Activated T-cell treated with anti-CD3 and anti-CD28 coated beads, Interleukin-2, amount 50 U/mL, for 4 hours (primary cell): Measurements from ENCODE around the gene TLL1. TPM values are rescaled to one million over a fixed set of nuclear protein-coding genes. Genes with fewer than 3 reads are reported as not detected.

ENCODE experiments used
- ATAC-seq, 2 donors: fragments of 200-7000 bp; cut with Tn5 transposase; one replicate each; pipeline ENCODE4 v1.10.0; 2021
- DNase-seq: peaks from one replicate; pipeline ENCODE4 v3.0.0-alpha.2; 2020
- H3K27me3 Mint-ChIP-seq: one replicate; pipeline ENCODE4 v1.8.0; 2021; ENCODE audit warnings: low read depth, mixed read lengths
- H3K36me3 Mint-ChIP-seq: one replicate; pipeline ENCODE4 v1.8.0; 2022; ENCODE audit warnings: mixed read lengths; ENCODE audit not compliant: insufficient read depth
- H3K4me1 Mint-ChIP-seq: one replicate; pipeline ENCODE4 v1.8.0; 2021; ENCODE audit warnings: low read depth, mixed read lengths
- H3K4me3 Mint-ChIP-seq: one replicate; pipeline ENCODE4 v1.8.0; 2021; ENCODE audit warnings: mild to moderate bottlenecking, moderate library complexity, mixed read lengths
- H3K9me3 Mint-ChIP-seq: one replicate; pipeline ENCODE4 v1.8.0; 2021; ENCODE audit warnings: mixed read lengths
- total RNA-seq, 3 donors: library from RNA; stranded (reverse); gene quantifications; one replicate each; pipeline ENCODE4 v1.2.1, GENCODE V29; 2021

Gene TLL1
- total RNA-seq, 3 donors from 2014 or later, result not detected

GRCh38 chr4:165873298-165874071 lies 448 bp downstream of the TLL1 start:
- H3K4me1 Mint-ChIP-seq, result peaks cover 9% of the 10 kb centered on the region

DNA sequence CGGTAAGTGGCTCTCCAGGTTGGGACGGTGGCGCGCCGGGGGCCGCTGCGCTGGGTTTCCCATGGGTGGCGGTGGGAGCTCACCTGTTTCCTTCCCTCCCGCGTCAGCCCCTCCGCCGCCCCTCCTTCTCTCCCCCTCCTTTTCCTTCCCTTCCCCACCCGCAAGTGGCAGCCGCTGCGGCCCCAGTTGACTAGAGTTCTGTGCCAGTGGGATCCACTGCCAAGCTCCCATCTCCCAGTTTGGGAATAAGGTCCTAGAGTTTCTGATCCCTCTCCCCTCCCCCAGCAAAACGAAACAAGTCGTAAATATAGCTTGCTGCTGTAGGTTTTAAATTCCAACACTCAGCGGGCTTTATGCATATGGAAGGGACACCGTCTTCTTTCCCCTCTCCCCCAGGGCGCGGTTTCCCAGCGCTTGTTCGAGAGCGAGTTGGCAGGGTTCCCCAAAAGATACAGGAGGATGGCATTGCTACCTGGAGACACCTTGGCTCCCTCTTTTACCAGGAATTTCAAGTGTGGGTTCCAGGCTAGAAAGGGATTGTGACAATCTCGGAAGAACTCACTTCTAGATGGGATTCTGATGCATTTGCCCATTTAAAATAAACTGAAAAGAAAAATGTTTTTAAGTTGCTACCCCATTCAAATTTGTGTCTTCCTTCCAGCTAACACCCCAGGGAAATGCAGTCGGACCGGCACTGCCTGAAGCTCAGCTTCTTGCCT lies 1.2 kb downstream of the TLL1 start:
- Mint-ChIP-seq H3K4me3 (no peak overlapping the region), H3K36me3 (no peaks in the 10 kb centered on the region)
- ATAC-seq, result no peak

More at GRCh38 chr4:165873298-165874071, 448 bp downstream of the TLL1 start:
- DNase-seq, result no peak
- Mint-ChIP-seq H3K27me3 (peaks cover 53% of the 10 kb centered on the region), H3K36me3 (no peaks in the 10 kb centered on the region), H3K9me3 (no peaks in the 10 kb centered on the region), H3K4me3 (no peak overlapping the region)
- ATAC-seq, result no peak

DNA sequence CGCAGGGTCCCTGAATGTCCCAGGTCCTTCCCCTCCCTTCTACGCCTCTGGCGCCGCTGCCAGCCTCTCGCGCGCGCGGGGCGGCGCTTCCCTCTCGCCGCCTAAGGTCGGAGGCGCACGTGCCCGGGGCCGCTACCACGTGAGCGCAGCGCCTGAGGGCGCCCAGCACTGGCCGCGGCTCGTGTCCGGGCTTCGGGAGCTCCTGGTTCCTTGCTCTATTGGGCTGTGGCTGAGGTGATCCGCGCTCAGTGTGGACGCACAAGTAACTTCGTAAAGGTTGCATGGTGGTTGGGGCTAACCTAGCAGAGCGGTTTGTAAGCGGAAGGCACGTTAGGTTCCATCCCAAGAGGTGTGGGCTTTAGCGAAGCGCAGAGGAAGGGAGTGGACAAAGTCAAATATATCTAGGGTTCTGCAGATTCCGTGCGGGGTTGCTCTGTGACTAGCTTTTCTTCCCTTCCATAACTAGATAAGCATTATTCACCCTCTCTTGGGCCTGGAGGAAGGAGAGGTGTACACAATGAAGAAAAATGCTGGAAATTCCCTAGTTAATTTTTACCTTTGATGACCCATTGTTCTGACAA lies 1.8 kb downstream of the TLL1 start:
- H3K4me1 Mint-ChIP-seq, result peaks cover 9% of the 10 kb centered on the region
- H3K36me3 Mint-ChIP-seq, result no peaks in the 10 kb centered on the region
- DNase-seq, result no peak
- H3K9me3 Mint-ChIP-seq, result no peaks in the 10 kb centered on the region
- peak overlapping the region; percentile 17 for H3K4me3 Mint-ChIP-seq
- peaks cover 51% of the 10 kb centered on the region for H3K27me3 Mint-ChIP-seq
- ATAC-seq, result no peak

More for the DNA sequence above, 1.2 kb downstream of the TLL1 start:
- Mint-ChIP-seq H3K27me3 (peaks cover 53% of the 10 kb centered on the region), H3K9me3 (no peaks in the 10 kb centered on the region), H3K4me1 (peaks cover 9% of the 10 kb centered on the region)
- no peak for DNase-seq

DNA sequence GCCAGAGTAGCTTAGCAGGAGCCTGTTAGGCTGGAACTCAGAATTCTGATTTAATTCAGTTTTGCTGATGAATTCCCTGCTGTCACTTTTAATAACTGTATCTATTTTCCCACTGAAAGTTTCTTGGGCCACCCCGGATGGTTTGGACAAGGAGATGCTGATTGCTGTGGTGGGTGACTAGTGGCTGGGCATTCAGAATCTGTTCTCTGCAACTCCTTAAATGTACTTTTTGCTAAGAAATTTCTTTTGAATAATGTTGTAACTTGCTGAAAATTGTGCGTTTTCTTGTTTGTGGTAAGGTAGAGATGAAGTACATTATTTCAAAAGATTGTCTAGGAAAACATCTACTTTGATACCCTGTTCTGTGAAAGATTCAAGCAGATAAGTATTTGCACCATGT lies 2.4 kb downstream of the TLL1 start:
- Mint-ChIP-seq H3K4me3 (no peak overlapping the region), H3K27me3 (peaks cover 51% of the 10 kb centered on the region), H3K36me3 (no peaks in the 10 kb centered on the region), H3K9me3 (no peaks in the 10 kb centered on the region), H3K4me1 (peaks cover 9% of the 10 kb centered on the region)
- no peak for DNase-seq
- ATAC-seq, result no peak

DNA sequence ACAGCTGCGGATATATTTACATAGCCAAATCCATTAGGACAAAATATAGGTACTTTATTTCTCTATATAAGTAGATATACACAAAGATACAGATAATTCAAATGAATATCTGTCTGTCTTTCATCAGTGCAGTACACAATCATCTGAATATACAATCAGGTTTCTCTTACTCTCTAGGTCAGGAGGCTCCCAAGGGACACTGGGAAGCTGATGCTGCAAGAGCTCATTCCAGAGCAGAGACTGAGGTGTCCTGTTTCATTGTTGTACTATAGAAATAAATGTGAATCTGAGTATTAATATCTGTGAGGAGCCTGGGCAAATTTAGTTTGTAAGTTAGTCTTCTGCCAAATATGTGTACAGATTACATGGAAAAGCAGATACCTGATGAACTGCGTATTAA lies 4.2 kb downstream of the TLL1 start:
- peaks cover 9% of the 10 kb centered on the region for H3K4me1 Mint-ChIP-seq
- peaks cover 44% of the 10 kb centered on the region for H3K27me3 Mint-ChIP-seq
- DNase-seq (no peak), ATAC-seq (no peak)
- H3K9me3 Mint-ChIP-seq, result no peaks in the 10 kb centered on the region
- no peak overlapping the region for H3K4me3 Mint-ChIP-seq
- no peaks in the 10 kb centered on the region for H3K36me3 Mint-ChIP-seq

- H3K9me3 Mint-ChIP-seq, result no peaks in the 10 kb centered on the region
- no peak for ATAC-seq
- H3K36me3 Mint-ChIP-seq, result no peaks in the 10 kb centered on the region
- H3K27me3 Mint-ChIP-seq, result peaks cover 24% of the 10 kb centered on the region
- H3K4me1 Mint-ChIP-seq, result no peaks in the 10 kb centered on the region
- no peak overlapping the region for H3K4me3 Mint-ChIP-seq
- DNase-seq, result no peak
These were observed 6.6 kb downstream of the TLL1 start for GRCh38 chr4:165879641-165880040.

GRCh38 chr4:165894159-165894558 lies 21.1 kb downstream of the TLL1 start:
- Mint-ChIP-seq H3K4me1 (no peaks in the 10 kb centered on the region), H3K27me3 (no peaks in the 10 kb centered on the region), H3K4me3 (no peak overlapping the region), H3K36me3 (no peaks in the 10 kb centered on the region), H3K9me3 (peaks cover 25% of the 10 kb centered on the region)
- no peak for DNase-seq
- ATAC-seq, result no peak

- ATAC-seq (no peak), DNase-seq (no peak)
- Mint-ChIP-seq H3K9me3 (peaks cover 6% of the 10 kb centered on the region), H3K4me1 (no peaks in the 10 kb centered on the region), H3K36me3 (no peaks in the 10 kb centered on the region), H3K27me3 (no peaks in the 10 kb centered on the region), H3K4me3 (no peak overlapping the region)
These were observed 32.5 kb downstream of the TLL1 start for GRCh38 chr4:165905405-165906027.

- Mint-ChIP-seq H3K36me3 (no peaks in the 10 kb centered on the region), H3K4me1 (no peaks in the 10 kb centered on the region), H3K4me3 (no peak overlapping the region), H3K9me3 (peaks cover 4% of the 10 kb centered on the region), H3K27me3 (no peaks in the 10 kb centered on the region)
- DNase-seq (no peak), ATAC-seq (no peak)
These were observed 33.2 kb downstream of the TLL1 start for GRCh38 chr4:165906272-165906671.

GRCh38 chr4:165909947-165910346 lies 36.9 kb downstream of the TLL1 start:
- H3K4me1 Mint-ChIP-seq, result no peaks in the 10 kb centered on the region
- H3K36me3 Mint-ChIP-seq, result no peaks in the 10 kb centered on the region
- DNase-seq, result no peak
- no peak overlapping the region for H3K4me3 Mint-ChIP-seq
- ATAC-seq, result no peak
- no peaks in the 10 kb centered on the region for H3K27me3 Mint-ChIP-seq
- peaks cover 4% of the 10 kb centered on the region for H3K9me3 Mint-ChIP-seq

DNA sequence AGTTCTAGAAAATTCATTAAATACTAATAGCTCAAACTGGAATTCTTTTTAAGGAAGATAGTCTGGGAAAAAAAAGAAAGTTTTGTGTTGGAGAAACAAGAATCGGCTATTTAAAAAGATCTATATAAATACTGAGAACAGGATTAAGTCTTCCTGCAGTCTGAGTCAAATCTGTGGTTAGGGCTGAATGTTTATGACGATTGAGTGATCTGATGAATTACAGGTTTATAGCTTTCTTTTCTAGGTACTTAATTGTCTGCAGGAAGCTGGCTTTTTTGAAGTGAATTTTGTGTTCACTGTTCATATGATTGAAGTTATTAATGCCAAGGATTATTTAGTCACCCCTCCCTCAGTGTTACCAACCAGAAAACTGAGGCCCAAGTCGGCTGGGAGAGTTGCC lies 42.2 kb downstream of the TLL1 start:
- Mint-ChIP-seq H3K4me3 (no peak overlapping the region), H3K9me3 (peaks cover 4% of the 10 kb centered on the region), H3K4me1 (no peaks in the 10 kb centered on the region), H3K27me3 (no peaks in the 10 kb centered on the region), H3K36me3 (no peaks in the 10 kb centered on the region)
- no peak for ATAC-seq
- DNase-seq, result no peak

DNA sequence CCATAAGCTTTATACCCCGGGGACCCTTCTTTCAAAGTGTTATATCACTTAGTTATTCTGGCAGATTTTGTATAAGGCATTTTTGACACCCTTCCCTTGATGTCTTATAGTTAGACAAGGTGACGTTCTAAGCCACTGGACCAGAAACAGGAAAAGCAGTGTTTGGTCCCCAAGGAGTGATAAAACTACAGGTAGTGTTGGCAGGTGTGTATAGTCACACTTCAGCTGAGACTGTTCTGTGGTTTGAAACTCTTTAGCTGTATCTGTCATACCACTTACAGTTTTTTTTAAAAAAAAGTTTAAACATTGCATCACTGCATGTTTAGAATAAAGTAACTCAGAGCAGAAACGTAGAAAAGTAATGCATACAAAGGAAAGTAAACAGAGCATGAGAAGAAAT lies 48.5 kb downstream of the TLL1 start:
- peaks cover 9% of the 10 kb centered on the region for H3K9me3 Mint-ChIP-seq
- no peaks in the 10 kb centered on the region for H3K4me1 Mint-ChIP-seq
- ATAC-seq, result no peak
- DNase-seq, result no peak
- no peaks in the 10 kb centered on the region for H3K27me3 Mint-ChIP-seq
- no peaks in the 10 kb centered on the region for H3K36me3 Mint-ChIP-seq
- no peak overlapping the region for H3K4me3 Mint-ChIP-seq

DNA sequence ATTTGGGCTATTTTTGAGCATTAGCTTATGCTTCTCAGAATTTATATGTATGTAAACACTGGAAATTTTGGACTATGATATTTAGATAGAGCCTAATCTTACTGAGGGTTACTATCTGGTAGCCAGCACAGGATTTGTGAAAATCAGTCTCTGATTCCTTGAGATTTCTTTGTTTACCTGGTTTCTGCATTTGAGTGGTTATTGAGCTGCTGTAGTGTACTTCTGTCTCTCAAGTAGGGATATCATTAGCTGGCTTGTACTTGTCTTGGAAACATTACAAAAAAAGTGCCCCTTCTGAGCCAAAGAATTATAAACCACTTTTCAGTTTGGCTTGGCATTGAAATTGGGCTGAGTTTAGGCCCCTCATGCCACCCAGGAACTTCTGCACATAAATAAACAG lies 49.7 kb downstream of the TLL1 start:
- DNase-seq, result no peak
- Mint-ChIP-seq H3K4me3 (no peak overlapping the region), H3K9me3 (peaks cover 9% of the 10 kb centered on the region), H3K27me3 (no peaks in the 10 kb centered on the region), H3K36me3 (no peaks in the 10 kb centered on the region), H3K4me1 (no peaks in the 10 kb centered on the region)
- ATAC-seq, result no peak

- no peaks in the 10 kb centered on the region for H3K4me1 Mint-ChIP-seq
- DNase-seq, result no peak
- peaks cover 7% of the 10 kb centered on the region for H3K9me3 Mint-ChIP-seq
- H3K27me3 Mint-ChIP-seq, result no peaks in the 10 kb centered on the region
- H3K4me3 Mint-ChIP-seq, result no peak overlapping the region
- ATAC-seq, result no peak
- no peaks in the 10 kb centered on the region for H3K36me3 Mint-ChIP-seq
These were observed 53.3 kb downstream of the TLL1 start for GRCh38 chr4:165926307-165926706.
